Measurements from ENCODE around the gene KCNH2.

KCNH2 gene

GRCh38 chr7:150994838-150995510 is 16.9 kb upstream of the KCNH2 start:
- TF ChIP-seq SIN3A (IDR thresholded peaks at IDR 0.05; ENCODE audit: borderline replicate concordance, insufficient read depth, low read length) (no peak), REST (IDR thresholded peaks at IDR 0.05; ENCODE audit: insufficient read depth in 1 of 2, low read depth in 2 of 2, low read length in 2 of 2) (no peak), TAF1 (IDR thresholded peaks at IDR 0.05; ENCODE audit: borderline replicate concordance, insufficient read depth, low read length) (no peak), FOXP2 (optimal IDR thresholded peaks at IDR 0.05; ENCODE audit: borderline replicate concordance, extremely low read depth, extremely low read length, insufficient read depth) (no peak)

- TF ChIP-seq SIN3A (IDR thresholded peaks at IDR 0.05; ENCODE audit: borderline replicate concordance, insufficient read depth, low read length) (no peak), REST (IDR thresholded peaks at IDR 0.05; ENCODE audit: insufficient read depth in 1 of 2, low read depth in 2 of 2, low read length in 2 of 2) (no peak), TAF1 (IDR thresholded peaks at IDR 0.05; ENCODE audit: borderline replicate concordance, insufficient read depth, low read length) (no peak), POLR2AphosphoS5 (IDR thresholded peaks at IDR 0.05; ENCODE audit: low read depth, low read length) (no peak), FOXP2 (optimal IDR thresholded peaks at IDR 0.05; ENCODE audit: borderline replicate concordance, extremely low read depth, extremely low read length, insufficient read depth) (no peak)
These were observed 16.2 kb upstream of the KCNH2 start for GRCh38 chr7:150994141-150994837.

GRCh38 chr7:150993511-150993910 is 15.4 kb upstream of the KCNH2 start:
- no peak for TF ChIP-seq FOXP2 (optimal IDR thresholded peaks at IDR 0.05; ENCODE audit: borderline replicate concordance, extremely low read depth, extremely low read length, insufficient read depth)
- TF ChIP-seq SIN3A (IDR thresholded peaks at IDR 0.05; ENCODE audit: borderline replicate concordance, insufficient read depth, low read length): no peak
- no peak for TF ChIP-seq REST (IDR thresholded peaks at IDR 0.05; ENCODE audit: insufficient read depth in 1 of 2, low read depth in 2 of 2, low read length in 2 of 2)
- no peak for TF ChIP-seq TAF1 (IDR thresholded peaks at IDR 0.05; ENCODE audit: borderline replicate concordance, insufficient read depth, low read length)
- no peak for TF ChIP-seq POLR2AphosphoS5 (IDR thresholded peaks at IDR 0.05; ENCODE audit: low read depth, low read length)

GRCh38 chr7:150992833-150993302 is 14.7 kb upstream of the KCNH2 start:
- TF ChIP-seq FOXP2 (optimal IDR thresholded peaks at IDR 0.05; ENCODE audit: borderline replicate concordance, extremely low read depth, extremely low read length, insufficient read depth): no peak

GRCh38 chr7:150992051-150992640 is 14.0 kb upstream of the KCNH2 start:
- TF ChIP-seq POLR2AphosphoS5 (IDR thresholded peaks at IDR 0.05; ENCODE audit: low read depth, low read length) (no peak), REST (IDR thresholded peaks at IDR 0.05; ENCODE audit: insufficient read depth in 1 of 2, low read depth in 2 of 2, low read length in 2 of 2) (no peak), FOXP2 (optimal IDR thresholded peaks at IDR 0.05; ENCODE audit: borderline replicate concordance, extremely low read depth, extremely low read length, insufficient read depth) (no peak), SIN3A (IDR thresholded peaks at IDR 0.05; ENCODE audit: borderline replicate concordance, insufficient read depth, low read length) (no peak), TAF1 (IDR thresholded peaks at IDR 0.05; ENCODE audit: borderline replicate concordance, insufficient read depth, low read length) (no peak)
